Measurements from ENCODE around the gene CPSF4L.
A peak's percentile ranks its signal among the peaks of the same experiment; 100 is the strongest.
"Not testable (repeated sequence)": the region's sequence is repeated elsewhere in the genome, so short reads cannot be mapped to it uniquely, and the experiment has no call there.

Gene CPSF4L

GRCh38 chr17:73261617-73261951 lies at the start of gene CPSF4L:
Gene CPSF4L (minus strand): TSS chr17:73261880. CDS start chr17:73261818, 62 bp downstream.
- ATAC-seq (ENCODE audit: low read depth) (no peak), DNase-seq (ENCODE audit: low spot score in 2 of 2) (no peak)
- Mint-ChIP-seq H3K27me3 (peaks cover 6% of the 10 kb centered on the region), H3K4me3 (no peak within 1 kb of the TSS), H3K36me3 (no peaks in the 10 kb centered on the region), H3K27ac (no peak within 1 kb of the TSS), H3K9me3 (no peaks in the 10 kb centered on the region), H3K4me1 (no peaks in the 10 kb centered on the region)

- Mint-ChIP-seq H3K4me1 (peaks cover 9% of the 10 kb centered on the region), H3K9me3 (no peaks in the 10 kb centered on the region), H3K36me3 (no peaks in the 10 kb centered on the region), H3K4me3 (peak overlapping the region; percentile 87), H3K27ac (peak overlapping the region; percentile 67), H3K27me3 (peaks cover 1% of the 10 kb centered on the region)
- DNase-seq (ENCODE audit: low spot score in 2 of 2) (peak in 1 of 2 donors; percentile 10), ATAC-seq (ENCODE audit: low read depth) (peak; percentile 4)
These were observed 49.7 kb upstream of the CPSF4L start for GRCh38 chr17:73311428-73311780.

GRCh38 chr17:73309727-73310596 lies 48.3 kb upstream of the CPSF4L start:
- no peak for ATAC-seq (ENCODE audit: low read depth)
- Mint-ChIP-seq H3K27ac (peak overlapping the region; percentile 70), H3K4me1 (peaks cover 7% of the 10 kb centered on the region)

DNA sequence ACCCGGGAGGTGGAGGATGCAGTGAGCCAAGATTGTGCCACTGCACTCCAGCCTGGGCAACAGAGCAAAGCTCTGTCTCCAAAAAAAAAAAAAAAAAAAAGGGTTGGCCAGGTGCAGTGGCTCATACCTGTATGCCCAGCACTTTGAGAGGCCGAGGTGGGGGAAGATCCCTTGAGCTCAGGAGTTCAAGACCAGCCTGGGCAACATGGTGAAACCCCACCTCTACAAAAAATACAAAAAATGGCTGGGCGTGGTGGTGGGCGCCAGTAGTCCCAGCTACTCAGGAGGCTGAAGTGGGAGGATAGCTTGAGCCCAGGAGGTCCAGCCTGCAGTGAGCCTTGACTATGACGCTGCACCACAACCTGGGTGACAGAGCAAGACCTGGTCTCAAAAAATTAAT lies 47.3 kb upstream of the CPSF4L start:
- H3K27me3 Mint-ChIP-seq; H3K4me1 Mint-ChIP-seq; H3K27ac Mint-ChIP-seq; H3K36me3 Mint-ChIP-seq; H3K9me3 Mint-ChIP-seq; DNase-seq (ENCODE audit: low spot score in 2 of 2); ATAC-seq (ENCODE audit: low read depth); H3K4me3 Mint-ChIP-seq: not testable (repeated sequence)

More at GRCh38 chr17:73309727-73310596, 48.3 kb upstream of the CPSF4L start:
- H3K36me3 Mint-ChIP-seq = no peaks in the 10 kb centered on the region
- H3K4me3 Mint-ChIP-seq = peak overlapping the region; percentile 87
- H3K9me3 Mint-ChIP-seq = no peaks in the 10 kb centered on the region
- peaks cover 1% of the 10 kb centered on the region for H3K27me3 Mint-ChIP-seq
- DNase-seq (ENCODE audit: low spot score in 2 of 2) = no peak

GRCh38 chr17:73308017-73308823 lies 46.5 kb upstream of the CPSF4L start:
- Mint-ChIP-seq H3K9me3 (no peaks in the 10 kb centered on the region), H3K27ac (no peak overlapping the region), H3K27me3 (peaks cover 4% of the 10 kb centered on the region), H3K4me3 (no peak overlapping the region), H3K36me3 (no peaks in the 10 kb centered on the region), H3K4me1 (peaks cover 7% of the 10 kb centered on the region)
- DNase-seq (ENCODE audit: low spot score in 2 of 2) (no peak), ATAC-seq (ENCODE audit: low read depth) (no peak)

DNA sequence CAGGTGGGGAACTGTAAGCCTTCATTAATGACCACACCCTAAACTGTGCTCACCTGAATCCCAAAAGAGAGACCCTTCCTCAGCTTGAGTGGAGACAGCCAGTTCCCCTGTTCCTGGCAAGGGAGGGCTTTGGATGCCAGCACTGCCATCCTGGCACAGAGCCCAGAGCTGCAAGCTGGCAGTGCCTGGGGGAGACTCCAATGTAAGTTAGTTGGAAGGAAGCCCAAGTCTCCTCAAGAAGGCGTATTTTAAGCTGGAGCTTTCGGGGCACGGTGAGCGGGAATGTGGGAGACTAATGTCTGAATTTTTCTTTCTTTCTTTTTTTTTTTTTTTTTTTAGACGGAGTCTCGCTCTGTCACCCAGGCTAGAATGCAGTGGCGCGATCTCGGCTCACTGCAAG lies 45.5 kb upstream of the CPSF4L start:
- no peaks in the 10 kb centered on the region for H3K9me3 Mint-ChIP-seq
- peaks cover 4% of the 10 kb centered on the region for H3K27me3 Mint-ChIP-seq
- H3K27ac Mint-ChIP-seq = no peak overlapping the region
- H3K36me3 Mint-ChIP-seq = no peaks in the 10 kb centered on the region
- ATAC-seq (ENCODE audit: low read depth) = no peak
- DNase-seq (ENCODE audit: low spot score in 2 of 2) = no peak
- peaks cover 7% of the 10 kb centered on the region for H3K4me1 Mint-ChIP-seq
- H3K4me3 Mint-ChIP-seq = no peak overlapping the region

DNA sequence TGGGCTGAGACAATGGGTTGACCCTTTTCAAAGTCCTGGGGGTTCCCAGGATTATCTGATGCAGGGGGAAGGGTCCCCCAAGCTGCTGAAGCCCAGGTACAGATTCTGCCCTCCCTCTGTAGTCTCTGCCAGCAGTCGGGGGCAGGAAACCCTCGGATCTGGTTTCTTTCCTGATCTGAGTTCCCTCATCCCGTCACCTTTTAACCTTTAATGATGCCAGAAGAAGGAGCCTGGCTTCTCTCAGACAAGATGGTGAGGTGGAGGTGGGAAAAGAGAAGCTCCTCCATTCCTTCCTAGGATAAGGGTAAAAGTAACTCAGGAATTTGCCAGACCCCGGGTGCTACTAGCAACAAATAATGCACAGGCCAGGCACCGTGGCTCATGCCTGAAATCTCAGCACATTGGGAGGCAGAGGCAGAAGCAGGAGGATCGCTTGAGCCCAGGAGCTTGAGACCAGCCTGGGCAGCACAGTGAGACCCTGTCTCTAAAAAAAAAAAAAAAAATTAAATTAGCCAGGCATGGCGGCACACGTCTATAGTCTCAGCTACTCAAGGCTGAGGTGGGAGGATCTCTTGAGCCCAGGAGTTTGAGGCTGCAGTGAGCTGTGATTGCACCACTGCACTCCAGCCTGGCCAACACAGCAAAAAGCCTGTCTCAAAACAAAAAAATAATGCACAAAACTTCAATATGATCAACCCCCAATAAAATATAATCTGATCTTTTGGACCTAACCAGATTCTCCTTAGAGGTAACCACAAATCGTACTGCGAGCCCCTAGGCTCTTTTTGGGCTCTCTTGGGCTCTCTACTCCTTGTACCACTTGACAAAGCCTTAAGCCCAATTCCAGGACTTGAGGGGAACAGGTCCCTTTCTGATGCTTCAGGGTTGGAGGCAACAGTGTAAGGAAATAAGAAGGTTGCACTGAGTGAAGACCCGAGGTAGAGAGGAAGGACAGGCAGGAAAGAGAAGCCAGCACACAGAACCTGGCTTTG lies 44.5 kb upstream of the CPSF4L start:
- DNase-seq (ENCODE audit: low spot score in 2 of 2) (no peak), ATAC-seq (ENCODE audit: low read depth) (no peak)
- H3K27me3 Mint-ChIP-seq = peaks cover 4% of the 10 kb centered on the region
- H3K4me1 Mint-ChIP-seq = peaks cover 7% of the 10 kb centered on the region
- no peak overlapping the region for H3K4me3 Mint-ChIP-seq
- H3K9me3 Mint-ChIP-seq = no peaks in the 10 kb centered on the region
- no peaks in the 10 kb centered on the region for H3K36me3 Mint-ChIP-seq
- no peak overlapping the region for H3K27ac Mint-ChIP-seq

DNA sequence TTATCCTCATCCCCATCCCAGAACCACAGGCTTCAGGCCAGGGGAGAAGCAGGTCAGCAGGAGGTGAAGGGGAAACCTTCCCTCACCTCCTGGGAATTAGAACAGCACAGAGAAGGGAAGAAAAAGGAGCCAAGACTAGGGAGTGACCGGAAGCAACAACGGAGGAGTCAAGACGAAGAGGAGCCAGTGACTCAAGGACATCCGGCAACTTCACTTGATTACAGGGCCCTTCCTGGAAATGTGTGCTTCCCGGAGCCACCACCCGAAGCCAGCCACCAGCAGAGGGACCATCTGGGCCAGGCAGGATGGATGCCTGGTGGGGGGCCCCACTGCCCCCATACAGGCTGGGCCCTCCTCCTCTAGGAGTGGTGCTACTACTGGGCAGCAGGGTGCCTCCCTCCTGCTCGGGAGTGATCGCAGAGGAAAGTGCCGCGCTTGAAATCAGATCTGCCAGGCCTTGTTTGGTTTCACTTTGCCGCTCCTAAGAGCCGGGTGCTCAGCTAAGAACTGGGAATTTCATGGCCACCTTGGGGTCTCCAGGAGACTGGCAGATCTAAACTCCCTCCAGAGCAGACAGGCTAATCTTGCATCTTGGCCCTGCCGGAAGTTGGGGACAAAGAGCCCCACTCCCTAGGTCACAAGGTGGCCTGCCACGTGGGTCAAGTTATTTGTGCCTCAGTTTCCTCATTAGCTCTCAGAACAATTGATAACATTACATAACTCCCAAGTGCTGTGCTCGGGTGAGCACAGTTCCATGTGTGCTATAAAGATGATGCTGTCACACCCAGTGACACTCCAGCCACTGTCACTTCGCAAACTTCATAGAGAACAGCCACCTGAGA lies 43.5 kb upstream of the CPSF4L start:
- ATAC-seq (ENCODE audit: low read depth) = no peak
- H3K27me3 Mint-ChIP-seq = peaks cover 4% of the 10 kb centered on the region
- H3K4me1 Mint-ChIP-seq = peaks cover 4% of the 10 kb centered on the region
- H3K4me3 Mint-ChIP-seq = no peak overlapping the region
- DNase-seq (ENCODE audit: low spot score in 2 of 2) = no peak
- no peaks in the 10 kb centered on the region for H3K9me3 Mint-ChIP-seq
- no peaks in the 10 kb centered on the region for H3K36me3 Mint-ChIP-seq
- no peak overlapping the region for H3K27ac Mint-ChIP-seq

GRCh38 chr17:73304438-73304837 lies 42.8 kb upstream of the CPSF4L start:
- H3K4me1 Mint-ChIP-seq = peaks cover 2% of the 10 kb centered on the region
- ATAC-seq (ENCODE audit: low read depth) (no peak), DNase-seq (ENCODE audit: low spot score in 2 of 2) (no peak)
- H3K27ac Mint-ChIP-seq = no peak overlapping the region
- no peaks in the 10 kb centered on the region for H3K9me3 Mint-ChIP-seq
- no peak overlapping the region for H3K4me3 Mint-ChIP-seq
- H3K27me3 Mint-ChIP-seq = peaks cover 5% of the 10 kb centered on the region
- no peaks in the 10 kb centered on the region for H3K36me3 Mint-ChIP-seq

- no peaks in the 10 kb centered on the region for H3K36me3 Mint-ChIP-seq
- DNase-seq (ENCODE audit: low spot score in 2 of 2) (no peak), ATAC-seq (ENCODE audit: low read depth) (no peak)
- H3K4me3 Mint-ChIP-seq = no peak overlapping the region
- no peaks in the 10 kb centered on the region for H3K9me3 Mint-ChIP-seq
- no peak overlapping the region for H3K27ac Mint-ChIP-seq
- no peaks in the 10 kb centered on the region for H3K4me1 Mint-ChIP-seq
- H3K27me3 Mint-ChIP-seq = peaks cover 5% of the 10 kb centered on the region
These were observed 40.5 kb upstream of the CPSF4L start for GRCh38 chr17:73302189-73302588.

DNA sequence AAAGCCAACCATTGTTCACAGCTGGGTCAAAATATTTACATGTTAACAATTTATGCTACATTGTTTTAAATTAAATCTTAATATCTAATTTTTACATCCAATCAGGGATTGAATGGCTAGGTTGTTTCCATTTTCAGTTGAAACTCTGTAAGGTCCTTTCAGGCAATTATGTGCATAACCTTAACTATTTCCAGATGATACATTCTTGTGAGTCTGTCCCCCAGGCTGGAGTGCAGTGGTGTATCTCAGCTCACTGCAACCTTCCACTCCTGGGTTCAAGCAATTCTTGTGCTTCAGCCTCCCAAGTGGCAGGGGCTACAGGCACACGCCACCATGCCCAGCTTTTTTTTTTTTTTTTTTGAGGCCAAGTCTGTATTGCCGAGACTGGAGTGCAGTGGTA lies 39.7 kb upstream of the CPSF4L start:
- H3K9me3 Mint-ChIP-seq = no peaks in the 10 kb centered on the region
- no peak overlapping the region for H3K27ac Mint-ChIP-seq
- ATAC-seq (ENCODE audit: low read depth) (no peak), DNase-seq (ENCODE audit: low spot score in 2 of 2) (no peak)
- no peaks in the 10 kb centered on the region for H3K36me3 Mint-ChIP-seq
- no peaks in the 10 kb centered on the region for H3K4me1 Mint-ChIP-seq
- H3K27me3 Mint-ChIP-seq = peaks cover 5% of the 10 kb centered on the region
- H3K4me3 Mint-ChIP-seq = no peak overlapping the region

DNA sequence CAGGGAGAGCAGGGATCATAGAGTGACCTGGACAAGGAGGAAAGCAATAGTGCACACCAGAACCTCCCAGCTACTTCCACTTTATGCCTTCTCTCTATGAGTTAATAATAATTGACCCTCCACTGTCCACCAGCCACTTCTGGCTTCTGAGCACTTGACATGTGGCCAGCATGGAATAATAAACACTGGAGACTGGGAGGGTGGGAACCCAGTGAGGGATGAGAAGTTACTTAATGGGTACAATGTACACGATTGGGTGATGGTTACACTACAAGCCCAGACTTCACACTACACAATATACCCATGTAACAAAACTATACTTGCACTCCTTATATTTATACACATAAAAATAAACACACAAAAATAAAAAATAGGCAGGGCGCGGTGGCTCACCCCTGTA lies 38.7 kb upstream of the CPSF4L start:
- no peak for ATAC-seq (ENCODE audit: low read depth)
- H3K27me3 Mint-ChIP-seq = peaks cover 5% of the 10 kb centered on the region
- H3K9me3 Mint-ChIP-seq = no peaks in the 10 kb centered on the region
- no peak for DNase-seq (ENCODE audit: low spot score in 2 of 2)
- H3K4me3 Mint-ChIP-seq = no peak overlapping the region
- no peaks in the 10 kb centered on the region for H3K4me1 Mint-ChIP-seq
- H3K36me3 Mint-ChIP-seq = no peaks in the 10 kb centered on the region
- no peak overlapping the region for H3K27ac Mint-ChIP-seq

Measured in memory B cell (primary cell).